HCT116 (cell line): ENCODE measurements around the gene CDCA7. TPM values are rescaled to one million over a fixed set of nuclear protein-coding genes. Genes with fewer than 3 reads are reported as not detected.
A peak's percentile ranks its signal among the peaks of the same experiment; 100 is the strongest.

ENCODE experiments used
- ATAC-seq: fragments of 200-7000 bp; cut with Tn5 transposase; 2 replicates; pipeline ENCODE4 v1.9.1; 2020; ENCODE audit warnings: mild to moderate bottlenecking, moderate library complexity
- BruUV-seq: library from RNA; stranded (reverse); fragments of 400-500 nt; replicated peaks from 2 replicates; lab custom pipeline; 2021; lab: Mats Ljungman, UMichigan
- CTCF ChIA-PET: fragments of 300-600 bp; sonication (Branson Sonifier 250); formaldehyde crosslinking; loops from one replicate; lab custom pipeline; 2021; ENCODE audit warnings: antibody characterized with exemption; lab: Charles Lee
- POLR2A ChIA-PET: fragments of 300-600, 350-600 bp; sonication (Branson Sonifier 250); formaldehyde crosslinking; loops from one replicate; lab custom pipeline; 2021; ENCODE audit warnings: antibody characterized with exemption; lab: Charles Lee
- RAD21 ChIA-PET, 2 experiments: fragments of 300-600 bp; sonication (Branson Sonifier 250); formaldehyde crosslinking; loops; one replicate each; lab custom pipeline; 2023; ENCODE audit warnings: low total read pairs in 2 of 2; ENCODE audit not compliant: uncharacterized antibody in 2 of 2, unreplicated experiment in 2 of 2, low non-redundant PET in 1 of 2; lab: Charles Lee
- DNase-seq: peaks from one replicate; pipeline ENCODE4 v3.0.0-alpha.2; 2010; ENCODE audit warnings: low read depth, low spot score
- H2AFZ ChIP-seq: fragments of 200-600 bp; shearing (Covaris generic), sonication (generic); 2 replicates; pipeline ENCODE4 v1.6.1; 2017; ENCODE audit warnings: low read depth, mixed run types, mixed read lengths, antibody characterized with exemption, low read length; ENCODE audit not compliant: poor library complexity, severe bottlenecking
- H3K27ac ChIP-seq: 2 replicates; pipeline ENCODE4 v1.5.1; 2012; ENCODE audit warnings: low read depth, low read length
- H3K27me3 ChIP-seq: fragments of 200-600 bp; sonication (generic); 2 replicates; pipeline ENCODE4 v1.6.1; 2016; ENCODE audit warnings: mixed run types, low read length, mixed read lengths; ENCODE audit not compliant: insufficient read depth
- H3K36me3 ChIP-seq, 2 experiments: fragments of 200-500 bp in 1 of 2; fragments of 200-600 bp in 1 of 2; sonication (Bioruptor generic) in 1 of 2; sonication (generic) in 1 of 2; 2 replicates each; pipeline versions ENCODE4 v1.5.1 to v1.6.1; 2014 to 2016; ENCODE audit warnings: low read length in 2 of 2, inconsistent platforms in 1 of 2, mixed read lengths in 1 of 2, mixed run types in 1 of 2; ENCODE audit not compliant: insufficient read depth in 2 of 2, control insufficient read depth in 1 of 2
- H3K4me1 ChIP-seq, 2 experiments: fragments of 200-600 bp in 1 of 2; sonication (generic) in 1 of 2; 2 replicates each; pipeline versions ENCODE4 v1.5.1 to v1.6.1; 2012 to 2017; ENCODE audit warnings: low read length in 2 of 2, inconsistent platforms in 1 of 2, mild to moderate bottlenecking in 1 of 2, mixed read lengths in 1 of 2, mixed run types in 1 of 2, moderate library complexity in 1 of 2; ENCODE audit not compliant: insufficient read depth in 2 of 2, control insufficient read depth in 1 of 2
- H3K4me2 ChIP-seq: fragments of 200-600 bp; sonication (generic); 2 replicates; pipeline ENCODE4 v1.6.1; 2017; ENCODE audit warnings: mixed run types, low read length, mixed read lengths
- H3K4me3 ChIP-seq, 2 experiments: fragments of 200-600 bp in 1 of 2; sonication (generic) in 1 of 2; replicated peaks in 1 of 2; 2 replicates each; pipeline ENCODE4 v1.5.1; 2011 to 2016; ENCODE audit warnings: low read length in 2 of 2, control low read depth in 1 of 2, low read depth in 1 of 2, mild to moderate bottlenecking in 1 of 2, mixed read lengths in 1 of 2, mixed run types in 1 of 2
- H3K79me2 ChIP-seq: fragments of 200-600 bp; sonication (generic); 2 replicates; pipeline ENCODE4 v1.6.1; 2017; ENCODE audit warnings: mild to moderate bottlenecking, mixed run types, low read length, moderate library complexity, mixed read lengths; ENCODE audit not compliant: insufficient read depth
- H3K9ac ChIP-seq: fragments of 200-600 bp; sonication (generic); 2 replicates; pipeline ENCODE4 v1.6.1; 2016; ENCODE audit warnings: low read length, mixed read lengths
- H3K9me2 ChIP-seq: fragments of 200-600 bp; sonication (generic), shearing (Covaris generic); 2 replicates; pipeline ENCODE4 v1.6.1; 2017; ENCODE audit warnings: mixed run types, mild to moderate bottlenecking, moderate library complexity; ENCODE audit not compliant: insufficient read depth
- H3K9me3 ChIP-seq, 2 experiments: fragments of 200-500 bp in 1 of 2; fragments of 200-600 bp in 1 of 2; sonication (Bioruptor generic) in 1 of 2; sonication (generic) in 1 of 2; 2 replicates each; pipeline ENCODE4 v1.6.1; 2014 to 2017; ENCODE audit warnings: low read length in 2 of 2, mixed read lengths in 2 of 2, inconsistent platforms in 1 of 2, low read depth in 1 of 2, mild to moderate bottlenecking in 1 of 2, mixed run types in 1 of 2, moderate library complexity in 1 of 2; ENCODE audit not compliant: control insufficient read depth in 1 of 2, insufficient read depth in 1 of 2
- H4K20me1 ChIP-seq: fragments of 200-600 bp; sonication (generic), shearing (Covaris generic); 2 replicates; pipeline ENCODE4 v1.6.1; 2017; ENCODE audit warnings: mixed run types, mild to moderate bottlenecking, moderate library complexity; ENCODE audit not compliant: insufficient read depth
- POLR2A ChIP-seq: IDR thresholded peaks from 2 replicates; pipeline ENCODE4 v1.7.0; 2011; ENCODE audit warnings: borderline replicate concordance; ENCODE audit not compliant: insufficient read depth, insufficient read length; ENCODE audit errors: extremely low read depth
- SRF ChIP-seq: IDR thresholded peaks from 2 replicates; pipeline ENCODE4 v1.6.1; 2012; ENCODE audit warnings: low read depth
- intact Hi-C: fragments of 100-400 bp; cut with micrococcal nuclease; formaldehyde crosslinking; loops from 2 replicates; pipeline ENCODE4 v1.10.0; 2022
- total RNA-seq: library from RNA; stranded (reverse); gene quantifications from one replicate; pipeline ENCODE4 v1.2.1, GENCODE V29; 2021; ENCODE audit not compliant: unreplicated experiment
- TF ChIP-seq, protein P1 (sequence below): IDR thresholded peaks from 2 replicates; pipeline ENCODE4 v1.6.1; 2012
- TF ChIP-seq, protein P2 (sequence below), 3 experiments: fragments of 200-600 bp in 1 of 3; sonication (generic) in 1 of 3; IDR thresholded peaks in 2 of 3; conservative IDR thresholded peaks in 1 of 3; 2 replicates each; pipeline ENCODE4 v1.5.1; 2012 to 2017; ENCODE audit warnings: low read depth in 2 of 3, low read length in 2 of 3, antibody characterized with exemption in 1 of 3, borderline replicate concordance in 1 of 3, control low read depth in 1 of 3, mild to moderate bottlenecking in 1 of 3, mixed read lengths in 1 of 3, mixed run types in 1 of 3, moderate library complexity in 1 of 3; ENCODE audit not compliant: insufficient read depth in 1 of 3
- TF ChIP-seq, protein P3 (sequence below): IDR thresholded peaks from 2 replicates; pipeline ENCODE4 v1.6.1; 2011; ENCODE audit warnings: mild to moderate bottlenecking, low read length, moderate library complexity; ENCODE audit not compliant: insufficient replicate concordance; ENCODE audit errors: extremely low read depth

The CDCA7 gene
- total RNA-seq, 1 experiment from 2014 or later = 57.9 TPM

DNA sequence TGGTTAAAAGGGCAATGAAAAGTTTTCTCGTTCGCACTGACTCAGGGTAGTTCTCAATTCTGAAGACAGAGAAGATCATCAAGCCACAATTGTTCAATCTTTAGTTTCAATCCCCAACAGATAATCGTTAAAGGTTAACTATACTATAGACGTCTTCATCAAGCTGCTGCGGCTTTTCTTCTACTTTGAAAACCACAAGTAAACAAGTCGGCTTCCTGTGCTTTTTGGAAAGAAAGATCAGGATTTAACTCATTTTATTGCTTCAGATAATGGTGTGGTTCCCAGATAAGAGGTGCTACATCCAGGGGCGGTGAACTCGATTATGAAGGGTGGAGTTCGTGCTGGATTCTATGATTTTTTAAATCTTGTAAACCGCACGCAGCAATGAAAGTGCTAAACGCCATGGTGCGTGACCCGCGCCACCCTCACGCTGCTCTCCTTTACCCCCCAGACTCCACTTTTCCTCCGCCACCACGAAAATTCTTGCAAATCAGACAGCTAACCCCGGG, 545 bp upstream of the CDCA7 start:
- CTCF ChIA-PET = no interaction called here
- Histone ChIP-seq H3K27ac (peak overlapping the region; percentile 83), H3K27me3 (no peaks in the 10 kb centered on the region), H2AFZ (peak overlapping the region; percentile 87), H4K20me1 (peaks cover 3% of the 10 kb centered on the region; the same call in 1 of the 2 replicates), H3K9me2 (no peaks in the 10 kb centered on the region), H3K4me3 (peak overlapping the region; percentile 85 to 89), H3K4me1 (peaks cover 4 to 16% of the 10 kb centered on the region in 2 experiments; a peak in 3 of 4 replicates), H3K4me2 (peak overlapping the region; percentile 87), H3K79me2 (peaks cover 41% of the 10 kb centered on the region), H3K9me3 (no peaks in the 10 kb centered on the region), H3K36me3 (peaks cover 2 to 5% of the 10 kb centered on the region in 2 experiments; a peak in 2 of 4 replicates), H3K9ac (peak overlapping the region; percentile 98)
- intact Hi-C loops = loop anchor here (10.0 kb wide), 1 partner anchor 329 kb away; no protein-coding TSS in a partner anchor
- RAD21 ChIA-PET = no interaction called here
- peak; percentile 31 for ATAC-seq
- TSS peak; percentile 87 for BruUV-seq
- DNase-seq = no peak
- TF ChIP-seq, protein P1, sequence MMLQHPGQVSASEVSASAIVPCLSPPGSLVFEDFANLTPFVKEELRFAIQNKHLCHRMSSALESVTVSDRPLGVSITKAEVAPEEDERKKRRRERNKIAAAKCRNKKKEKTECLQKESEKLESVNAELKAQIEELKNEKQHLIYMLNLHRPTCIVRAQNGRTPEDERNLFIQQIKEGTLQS = no peak
- TF ChIP-seq POLR2A (no peak), SRF (no peak)
- TF ChIP-seq, protein P2, sequence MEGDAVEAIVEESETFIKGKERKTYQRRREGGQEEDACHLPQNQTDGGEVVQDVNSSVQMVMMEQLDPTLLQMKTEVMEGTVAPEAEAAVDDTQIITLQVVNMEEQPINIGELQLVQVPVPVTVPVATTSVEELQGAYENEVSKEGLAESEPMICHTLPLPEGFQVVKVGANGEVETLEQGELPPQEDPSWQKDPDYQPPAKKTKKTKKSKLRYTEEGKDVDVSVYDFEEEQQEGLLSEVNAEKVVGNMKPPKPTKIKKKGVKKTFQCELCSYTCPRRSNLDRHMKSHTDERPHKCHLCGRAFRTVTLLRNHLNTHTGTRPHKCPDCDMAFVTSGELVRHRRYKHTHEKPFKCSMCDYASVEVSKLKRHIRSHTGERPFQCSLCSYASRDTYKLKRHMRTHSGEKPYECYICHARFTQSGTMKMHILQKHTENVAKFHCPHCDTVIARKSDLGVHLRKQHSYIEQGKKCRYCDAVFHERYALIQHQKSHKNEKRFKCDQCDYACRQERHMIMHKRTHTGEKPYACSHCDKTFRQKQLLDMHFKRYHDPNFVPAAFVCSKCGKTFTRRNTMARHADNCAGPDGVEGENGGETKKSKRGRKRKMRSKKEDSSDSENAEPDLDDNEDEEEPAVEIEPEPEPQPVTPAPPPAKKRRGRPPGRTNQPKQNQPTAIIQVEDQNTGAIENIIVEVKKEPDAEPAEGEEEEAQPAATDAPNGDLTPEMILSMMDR (IDR thresholded peaks at IDR 0.05 in 2 of 3, conservative IDR thresholded peaks at IDR 0.05 in 1 of 3; ENCODE audit: borderline replicate concordance in 1 of 3, insufficient read depth in 1 of 3, low read depth in 2 of 3, low read length in 2 of 3) = no peak
- TF ChIP-seq, protein P3, sequence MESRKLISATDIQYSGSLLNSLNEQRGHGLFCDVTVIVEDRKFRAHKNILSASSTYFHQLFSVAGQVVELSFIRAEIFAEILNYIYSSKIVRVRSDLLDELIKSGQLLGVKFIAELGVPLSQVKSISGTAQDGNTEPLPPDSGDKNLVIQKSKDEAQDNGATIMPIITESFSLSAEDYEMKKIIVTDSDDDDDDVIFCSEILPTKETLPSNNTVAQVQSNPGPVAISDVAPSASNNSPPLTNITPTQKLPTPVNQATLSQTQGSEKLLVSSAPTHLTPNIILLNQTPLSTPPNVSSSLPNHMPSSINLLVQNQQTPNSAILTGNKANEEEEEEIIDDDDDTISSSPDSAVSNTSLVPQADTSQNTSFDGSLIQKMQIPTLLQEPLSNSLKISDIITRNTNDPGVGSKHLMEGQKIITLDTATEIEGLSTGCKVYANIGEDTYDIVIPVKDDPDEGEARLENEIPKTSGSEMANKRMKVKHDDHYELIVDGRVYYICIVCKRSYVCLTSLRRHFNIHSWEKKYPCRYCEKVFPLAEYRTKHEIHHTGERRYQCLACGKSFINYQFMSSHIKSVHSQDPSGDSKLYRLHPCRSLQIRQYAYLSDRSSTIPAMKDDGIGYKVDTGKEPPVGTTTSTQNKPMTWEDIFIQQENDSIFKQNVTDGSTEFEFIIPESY = no peak
- POLR2A ChIA-PET = no interaction called here
